WI38 (cell line): Measurements from ENCODE around the gene AMBRA1.

Experiments
- H3K4me3 ChIP-seq: 2 replicates; pipeline ENCODE4 v1.5.1; 2011; ENCODE audit warnings: low read depth, mild to moderate bottlenecking, control low read depth, low read length
- TF ChIP-seq, protein P1 (sequence below): IDR thresholded peaks from 2 replicates; pipeline ENCODE4 v1.5.1; 2012; ENCODE audit warnings: low read depth, mild to moderate bottlenecking, control low read depth, low read length

Gene AMBRA1

DNA sequence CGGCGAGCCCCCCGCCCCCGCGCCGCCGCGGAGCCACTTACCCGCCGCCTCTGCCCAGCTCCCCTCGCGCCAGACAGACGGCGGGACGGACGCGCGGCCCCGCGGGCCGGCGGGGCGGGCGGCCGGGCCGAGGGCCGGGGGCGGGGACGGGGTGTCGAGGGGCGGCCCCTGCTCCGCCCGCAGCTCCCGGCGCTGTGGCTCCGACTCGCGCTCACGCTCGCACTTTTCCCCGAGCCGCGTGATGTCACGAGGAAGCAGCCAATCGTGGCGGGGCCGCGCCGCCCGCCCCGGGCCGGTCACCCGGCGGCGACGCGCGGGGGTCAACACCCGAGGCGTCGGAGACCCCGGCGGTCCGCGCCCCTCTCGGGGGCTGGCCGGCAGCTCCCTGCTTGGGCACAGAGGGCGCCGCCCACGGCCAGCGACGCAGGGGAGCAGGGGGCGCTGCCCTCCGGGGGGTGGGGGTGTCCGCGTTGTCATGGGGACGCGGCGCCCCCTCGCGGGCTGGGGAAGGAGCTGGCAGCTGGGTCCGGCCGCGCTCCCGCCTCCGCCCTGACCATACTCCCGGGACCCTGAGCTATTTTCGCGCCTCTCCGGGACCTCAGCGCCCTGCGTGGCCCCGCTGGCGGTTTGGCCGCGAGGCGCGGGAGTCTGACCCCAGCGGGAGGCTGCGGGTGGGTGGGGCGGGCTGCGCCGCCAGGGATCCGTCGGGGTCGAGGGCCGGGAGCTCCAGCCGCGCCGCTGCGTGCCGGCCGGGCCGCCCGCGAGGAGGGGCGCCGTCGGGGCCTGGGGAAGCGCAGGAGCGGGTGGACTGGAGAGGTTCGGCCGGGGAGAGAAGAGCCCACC is 202.0 kb downstream of the AMBRA1 start, which contains the start of gene CHRM4:
TSS of gene CHRM4 (minus strand) at position 199 of the 843 bp plus-strand sequence. CDS start 5,219 bp downstream, outside the sequence.
- TF ChIP-seq, protein P1, sequence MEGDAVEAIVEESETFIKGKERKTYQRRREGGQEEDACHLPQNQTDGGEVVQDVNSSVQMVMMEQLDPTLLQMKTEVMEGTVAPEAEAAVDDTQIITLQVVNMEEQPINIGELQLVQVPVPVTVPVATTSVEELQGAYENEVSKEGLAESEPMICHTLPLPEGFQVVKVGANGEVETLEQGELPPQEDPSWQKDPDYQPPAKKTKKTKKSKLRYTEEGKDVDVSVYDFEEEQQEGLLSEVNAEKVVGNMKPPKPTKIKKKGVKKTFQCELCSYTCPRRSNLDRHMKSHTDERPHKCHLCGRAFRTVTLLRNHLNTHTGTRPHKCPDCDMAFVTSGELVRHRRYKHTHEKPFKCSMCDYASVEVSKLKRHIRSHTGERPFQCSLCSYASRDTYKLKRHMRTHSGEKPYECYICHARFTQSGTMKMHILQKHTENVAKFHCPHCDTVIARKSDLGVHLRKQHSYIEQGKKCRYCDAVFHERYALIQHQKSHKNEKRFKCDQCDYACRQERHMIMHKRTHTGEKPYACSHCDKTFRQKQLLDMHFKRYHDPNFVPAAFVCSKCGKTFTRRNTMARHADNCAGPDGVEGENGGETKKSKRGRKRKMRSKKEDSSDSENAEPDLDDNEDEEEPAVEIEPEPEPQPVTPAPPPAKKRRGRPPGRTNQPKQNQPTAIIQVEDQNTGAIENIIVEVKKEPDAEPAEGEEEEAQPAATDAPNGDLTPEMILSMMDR = peak; percentile 40; the same call in 1 of the 2 replicates

DNA sequence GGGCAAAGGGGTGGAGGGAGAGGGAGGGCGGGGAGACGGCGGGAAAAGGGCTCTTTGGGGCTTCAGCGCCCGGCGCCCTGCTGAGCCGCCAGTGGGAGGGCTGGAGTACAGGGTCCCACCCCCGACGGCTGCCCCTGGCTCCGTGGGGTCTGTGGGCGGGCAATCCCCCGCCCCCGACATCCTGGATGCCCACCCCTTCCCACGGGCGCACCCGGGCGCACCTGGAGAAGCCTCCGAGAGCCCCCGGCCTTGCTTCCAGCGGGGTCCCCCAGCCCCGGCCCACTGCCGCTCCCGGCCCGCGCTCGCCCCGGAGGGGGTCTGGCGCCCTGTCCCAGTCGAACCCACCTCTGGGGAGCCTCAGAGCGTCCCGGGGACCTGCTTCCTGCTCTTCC is 202.6 kb downstream of the AMBRA1 start:
- TF ChIP-seq, protein P1 = no peak
- peak overlapping the region; percentile 48 for H3K4me3 ChIP-seq

More for the DNA sequence above, 202.0 kb downstream of the AMBRA1 start, which contains the start of gene CHRM4:
- peak within 1 kb of the TSS; percentile 56 for H3K4me3 ChIP-seq

DNA sequence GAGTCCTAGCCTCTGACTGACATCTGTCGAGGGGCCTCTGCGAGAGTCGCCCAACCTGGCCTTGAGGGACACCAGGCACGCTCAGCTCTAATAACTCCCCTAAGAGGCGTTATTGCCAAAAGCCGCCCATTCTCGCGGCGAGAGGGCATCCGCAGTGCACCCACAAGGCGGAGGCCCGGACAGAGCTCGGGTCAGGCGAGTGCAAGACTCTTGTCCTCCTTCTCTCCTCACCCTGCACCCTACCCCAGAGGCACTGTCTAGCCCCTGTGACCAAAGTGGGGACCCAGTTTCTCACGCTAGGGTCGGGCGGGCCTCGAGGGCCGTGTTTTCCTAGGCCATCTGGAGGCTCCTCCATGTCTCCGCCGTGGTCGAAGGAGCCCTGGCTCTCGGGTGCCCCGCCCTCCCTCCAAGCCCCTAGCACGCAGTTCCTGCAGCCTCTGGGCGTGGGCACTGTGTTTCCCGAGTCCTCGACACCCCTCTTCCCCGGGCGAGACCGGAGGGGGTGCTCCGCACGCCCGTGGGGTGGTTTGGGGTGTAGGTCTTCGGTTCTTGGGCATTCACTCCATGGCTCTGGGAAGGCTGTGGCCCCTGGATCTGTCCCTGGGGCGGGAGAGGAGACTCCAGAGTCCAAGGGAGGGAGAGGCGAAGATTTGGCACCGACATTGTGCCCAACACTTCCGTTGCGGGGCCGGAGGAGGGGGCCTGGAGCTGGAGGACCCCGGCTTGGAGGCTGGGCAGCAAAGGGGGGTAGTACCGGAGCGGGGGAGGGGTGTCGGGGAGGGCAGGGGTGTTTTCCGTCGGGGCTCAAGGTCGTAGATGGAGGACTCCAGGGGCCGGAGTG is 203.3 kb downstream of the AMBRA1 start:
- no peak overlapping the region for H3K4me3 ChIP-seq
- TF ChIP-seq, protein P1 = no peak

DNA sequence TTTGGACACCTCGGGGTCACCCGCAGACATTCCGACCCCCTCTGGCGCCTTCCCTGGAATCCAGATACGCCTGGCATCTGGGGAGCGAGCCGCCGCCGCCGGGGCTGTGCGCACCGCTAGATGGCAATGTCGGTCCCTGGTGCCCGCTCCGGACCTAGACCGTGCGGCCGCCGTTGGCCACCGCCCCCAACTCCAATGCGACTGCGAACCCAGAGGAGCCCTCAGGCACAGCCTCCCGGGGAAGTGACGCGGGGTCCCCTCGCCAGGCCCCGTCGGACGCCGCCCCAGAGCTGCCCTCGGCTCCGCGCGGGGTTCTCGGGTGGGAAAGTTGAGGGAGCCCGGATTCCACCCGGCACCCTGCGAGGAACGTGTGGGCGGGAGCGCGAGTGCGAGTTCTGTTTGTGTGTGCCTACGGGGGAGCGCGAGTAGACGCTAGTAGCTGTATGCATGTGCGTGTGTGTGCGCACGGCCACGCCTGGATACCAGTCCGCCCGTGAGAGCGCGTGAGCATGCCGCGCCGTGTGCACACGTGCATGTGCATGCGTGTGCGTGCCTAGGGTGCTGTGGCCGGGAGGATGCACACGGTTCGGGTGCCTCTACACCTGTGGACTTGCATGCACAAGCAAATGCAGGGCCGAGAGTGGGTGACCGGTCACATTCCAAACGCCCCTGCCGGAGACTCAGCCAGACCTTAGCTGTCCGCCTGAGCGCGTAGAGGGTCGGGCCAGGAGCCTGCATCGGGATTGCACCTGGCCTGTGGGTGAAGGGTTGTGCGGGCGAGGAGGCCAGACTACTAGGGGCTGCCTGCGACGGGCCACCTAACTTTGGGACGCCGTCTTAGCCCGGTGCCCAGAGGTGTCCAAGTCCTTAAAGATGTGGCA is 204.1 kb downstream of the AMBRA1 start:
- peak overlapping the region; percentile 55 for H3K4me3 ChIP-seq
- TF ChIP-seq, protein P1 = peak; percentile 69

DNA sequence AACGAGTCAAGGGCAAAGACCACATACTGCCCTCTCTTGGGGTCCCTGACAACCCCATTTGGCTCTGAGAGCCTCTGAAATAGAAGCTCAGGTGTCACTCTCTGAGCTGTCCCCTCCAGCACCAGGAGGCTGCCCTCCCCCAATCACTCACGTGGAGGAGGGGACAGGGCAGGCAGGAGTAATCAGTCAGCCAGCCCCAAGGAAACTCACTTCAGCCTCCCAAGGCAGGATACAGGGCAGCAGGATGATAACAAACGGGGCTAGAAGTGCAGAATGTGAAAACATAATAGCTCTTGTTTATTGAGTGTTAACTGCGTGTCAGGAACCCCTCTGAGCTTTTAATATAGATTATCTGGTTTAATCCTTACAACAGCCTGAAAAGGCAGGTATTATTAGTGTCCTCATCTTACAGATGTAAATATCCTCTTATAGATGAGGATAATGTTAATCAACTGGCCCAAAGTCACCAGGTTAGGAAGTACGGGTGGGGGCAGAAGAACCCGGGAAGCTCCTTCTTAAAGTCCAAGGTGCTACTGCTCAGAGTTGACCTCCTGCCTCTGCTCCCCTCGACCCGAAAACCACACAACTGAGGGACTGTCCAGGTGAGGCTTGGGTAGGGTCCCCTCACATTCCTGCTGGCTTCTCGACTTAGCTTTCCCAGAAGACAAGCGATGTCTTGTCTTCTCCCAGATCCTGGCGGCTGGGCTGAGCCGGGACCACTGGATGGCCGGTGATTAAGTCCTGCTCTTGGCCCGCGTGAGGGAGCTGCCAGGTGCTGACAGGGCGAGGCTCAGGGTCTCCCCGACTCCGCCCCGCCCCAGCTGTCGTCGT is 205.0 kb downstream of the AMBRA1 start:
- no peak overlapping the region for H3K4me3 ChIP-seq
- TF ChIP-seq, protein P1 = no peak
